Activated gamma-delta T cell treated with anti-CD3 and anti-CD28 coated beads, Interleukin-2, amount 50 U/mL, for 16 hours (primary cell): ENCODE measurements around the gene TBC1D8B.
"Not testable (repeated sequence)": the region's sequence is repeated elsewhere in the genome, so short reads cannot be mapped to it uniquely, and the experiment has no call there.

ENCODE experiments used
- DNase-seq: peaks from one replicate; pipeline ENCODE4 v3.0.0-alpha.2; 2020; ENCODE audit warnings: low read depth

The TBC1D8B gene

GRCh38 chrX:106802388-106803275 is at the start of gene TBC1D8B:
Gene TBC1D8B, plus strand, starts transcription at chrX:106802673. Its CDS starts 181 bp downstream, at chrX:106802854.
- DNase-seq: no peak

- not testable (repeated sequence) for DNase-seq
These were observed 33.2 kb upstream of the TBC1D8B start for GRCh38 chrX:106769288-106769687.

DNA sequence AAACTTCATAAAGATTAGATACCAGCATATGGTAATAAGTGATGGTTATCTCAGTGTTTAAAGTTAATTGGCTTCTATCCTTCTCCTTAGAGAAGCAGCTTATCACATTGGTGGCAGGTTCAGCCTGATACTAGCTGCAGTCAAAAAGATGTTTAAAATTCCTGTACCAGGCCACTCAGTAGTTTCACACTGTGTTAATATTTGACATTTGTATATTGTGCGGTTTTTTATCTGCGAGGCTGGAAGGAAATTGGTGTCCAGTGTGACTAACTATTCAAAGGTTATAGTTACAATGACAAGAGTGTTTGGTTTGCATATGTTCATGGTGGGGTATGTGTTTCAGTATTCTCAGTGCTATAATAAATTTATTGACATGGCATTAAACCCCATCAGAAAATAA is 27.5 kb upstream of the TBC1D8B start:
- DNase-seq: no peak

- DNase-seq: no peak
These were observed 22.2 kb upstream of the TBC1D8B start for GRCh38 chrX:106780264-106780663.

- no peak for DNase-seq
These were observed 21.7 kb upstream of the TBC1D8B start for GRCh38 chrX:106780664-106781377.

GRCh38 chrX:106783716-106784115 is 18.8 kb upstream of the TBC1D8B start:
- DNase-seq: no peak

DNA sequence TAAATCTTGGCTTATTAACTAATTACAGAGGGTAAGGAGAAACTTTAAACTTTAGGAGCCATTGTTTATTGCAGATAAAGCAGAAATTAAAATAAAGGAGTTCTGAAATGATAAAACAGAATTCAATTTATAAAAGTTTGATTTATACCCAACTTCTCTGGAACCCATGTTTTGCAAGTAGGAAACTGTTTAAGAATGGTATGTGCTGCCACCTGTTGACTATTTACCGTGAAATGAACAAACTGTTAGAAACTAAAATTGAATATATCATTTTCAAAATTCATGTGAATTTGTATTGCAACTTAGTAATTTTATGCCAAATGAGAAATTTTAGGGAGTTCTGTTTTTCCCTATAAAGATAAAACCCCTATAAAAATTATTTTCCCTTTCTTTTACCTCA is 11.0 kb upstream of the TBC1D8B start:
- no peak for DNase-seq

DNA sequence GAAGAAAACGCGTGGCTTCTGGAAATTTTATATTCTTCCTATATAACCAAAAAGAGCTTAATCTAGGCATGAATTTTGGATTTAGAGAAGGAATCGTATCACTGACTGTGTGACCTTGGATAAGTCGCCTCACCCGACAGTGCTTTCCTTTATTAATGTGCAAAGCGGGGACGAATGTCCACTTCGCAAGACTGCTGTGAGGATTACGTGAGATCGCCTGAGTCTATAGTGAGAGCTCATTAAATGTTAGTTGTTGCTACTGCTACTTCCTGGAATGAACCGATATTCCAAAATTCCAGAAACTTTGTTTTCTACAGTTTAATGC is 448 bp upstream of the TBC1D8B start:
- DNase-seq: no peak

DNA sequence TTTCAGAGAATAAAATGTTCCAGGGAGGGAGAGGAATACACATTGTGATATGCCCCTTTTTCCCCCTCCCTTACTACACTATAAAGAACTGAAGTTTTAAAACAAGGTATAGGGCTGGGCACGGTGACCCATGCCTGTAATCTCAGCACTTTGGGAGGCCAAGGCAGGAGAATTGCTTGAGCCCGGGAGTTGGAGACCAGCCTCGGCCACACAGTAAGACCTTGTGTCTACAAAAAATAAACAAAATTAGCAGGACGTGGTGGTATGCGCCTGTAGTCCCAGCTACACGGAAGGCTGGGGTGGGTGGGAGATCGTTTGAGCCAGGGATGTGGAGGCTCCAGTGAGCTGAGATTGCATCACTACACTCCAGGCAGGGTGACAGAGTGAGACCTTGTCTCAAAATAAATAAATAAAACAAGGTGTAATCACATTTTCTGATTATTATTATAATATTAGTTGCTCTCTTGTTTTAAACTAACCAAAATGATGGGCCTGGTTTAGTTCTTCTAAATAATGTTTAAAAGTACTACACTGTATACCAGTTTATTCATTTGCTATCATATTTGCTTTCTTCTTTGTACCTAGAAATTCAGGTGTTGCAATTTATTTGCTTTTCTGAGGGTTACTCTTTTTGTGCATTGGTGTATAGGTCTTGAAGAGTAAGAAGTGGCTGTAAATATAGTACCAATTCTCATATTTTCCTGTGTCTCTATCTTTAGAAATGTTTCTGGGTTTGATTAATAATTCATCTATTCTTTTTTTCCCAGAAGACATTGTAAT is 8.8 kb downstream of the TBC1D8B start:
- DNase-seq: no peak

DNA sequence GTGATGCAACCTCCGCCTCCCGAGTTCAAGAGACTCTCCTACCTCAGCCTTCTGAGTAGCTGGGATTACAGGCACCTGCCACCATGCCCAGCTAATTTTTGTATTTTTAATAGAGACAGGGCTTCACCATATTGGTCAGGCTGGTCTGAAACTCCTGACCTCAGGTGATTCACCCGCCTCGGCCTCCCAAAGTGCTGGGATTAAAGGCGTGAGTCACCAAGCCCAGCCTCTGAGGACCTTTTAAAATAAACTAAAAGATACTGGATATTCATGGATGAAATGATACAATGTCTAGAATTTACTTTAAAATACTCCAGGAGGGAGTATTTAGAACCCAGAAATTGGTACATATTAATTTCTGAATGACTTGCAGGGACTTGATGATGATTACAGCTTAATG is 10.5 kb downstream of the TBC1D8B start:
- not testable (repeated sequence) for DNase-seq

- DNase-seq: not testable (repeated sequence)
These were observed 11.6 kb downstream of the TBC1D8B start for GRCh38 chrX:106814093-106814492.

DNA sequence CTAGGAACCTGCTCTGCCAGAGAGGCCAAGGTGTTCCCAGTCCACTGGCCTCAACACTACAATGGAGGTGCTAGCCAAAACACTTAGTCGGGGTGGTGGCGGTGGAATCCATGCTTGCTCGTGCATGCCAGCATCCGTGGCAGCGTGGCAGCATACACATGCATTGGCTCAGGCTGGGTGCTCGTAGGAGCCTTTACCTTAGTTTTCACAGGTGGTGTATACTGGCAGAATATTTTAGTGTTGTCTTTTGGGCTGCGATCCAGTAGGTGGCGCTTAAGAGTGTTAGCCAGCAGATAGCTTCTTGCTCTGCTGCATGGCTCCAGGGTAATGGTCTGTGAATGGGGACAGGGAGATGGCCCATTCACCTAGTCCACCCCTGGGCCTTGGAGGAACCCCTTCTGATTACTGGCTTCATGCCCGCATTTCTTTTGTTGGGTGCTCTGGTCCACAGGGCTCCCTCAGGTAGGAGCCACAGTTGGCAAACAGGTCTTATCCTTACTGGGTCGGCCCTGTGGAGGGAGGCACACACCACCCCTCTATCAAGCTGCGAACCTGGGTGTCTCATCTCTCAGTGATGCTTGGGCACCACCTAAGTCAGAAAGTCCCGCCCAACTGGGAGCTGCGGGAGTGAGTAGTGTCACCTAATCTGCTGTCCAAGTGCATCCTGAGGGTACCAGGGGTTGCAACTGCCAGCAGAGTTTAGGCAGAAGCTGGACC is 60.7 kb downstream of the TBC1D8B start:
- no peak for DNase-seq

DNA sequence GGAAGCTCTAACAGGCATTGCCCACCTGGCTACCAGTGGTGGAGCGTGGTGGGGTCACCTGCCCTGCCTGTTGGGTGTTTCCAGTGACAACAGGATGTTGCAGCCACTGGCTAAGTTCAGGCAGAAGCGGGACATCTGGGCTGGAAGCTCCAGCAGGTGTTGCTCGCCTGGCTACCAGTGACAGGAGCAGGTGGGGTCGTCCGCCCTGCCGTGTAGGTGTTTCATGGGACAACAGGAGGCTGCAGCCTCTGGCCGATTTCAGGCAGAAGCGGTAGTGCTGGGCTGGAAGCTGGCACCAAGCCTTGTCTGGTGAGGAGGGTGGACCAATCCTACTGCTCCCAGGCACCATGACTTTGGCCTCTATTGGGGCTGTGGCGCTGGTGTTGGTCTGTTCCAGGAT is 61.2 kb downstream of the TBC1D8B start:
- DNase-seq: no peak

GRCh38 chrX:106872796-106873195 is 70.3 kb downstream of the TBC1D8B start:
- not testable (repeated sequence) for DNase-seq

DNA sequence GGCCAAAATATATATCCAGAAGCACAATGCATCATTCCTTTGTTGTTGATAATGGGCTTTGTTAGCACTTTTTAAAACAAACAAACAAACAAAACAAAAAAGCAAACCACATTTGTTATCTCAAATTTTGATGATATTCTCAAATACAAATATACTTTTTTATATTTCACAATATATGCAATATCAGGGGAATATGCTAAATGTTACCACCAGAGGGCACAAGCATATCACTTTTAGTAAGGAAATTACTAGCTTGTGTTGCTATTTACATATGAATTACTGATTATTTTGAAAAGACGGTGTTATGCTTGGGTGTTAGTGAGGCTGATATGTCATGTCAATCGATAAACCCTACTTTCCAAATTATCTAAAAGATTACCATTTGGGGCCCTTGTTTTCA is 71.6 kb downstream of the TBC1D8B start:
- no peak for DNase-seq

- DNase-seq: no peak
These were observed 72.7 kb downstream of the TBC1D8B start for GRCh38 chrX:106875151-106875550.

- no peak for DNase-seq
These were observed 87.0 kb downstream of the TBC1D8B start for GRCh38 chrX:106889468-106889867.

DNA sequence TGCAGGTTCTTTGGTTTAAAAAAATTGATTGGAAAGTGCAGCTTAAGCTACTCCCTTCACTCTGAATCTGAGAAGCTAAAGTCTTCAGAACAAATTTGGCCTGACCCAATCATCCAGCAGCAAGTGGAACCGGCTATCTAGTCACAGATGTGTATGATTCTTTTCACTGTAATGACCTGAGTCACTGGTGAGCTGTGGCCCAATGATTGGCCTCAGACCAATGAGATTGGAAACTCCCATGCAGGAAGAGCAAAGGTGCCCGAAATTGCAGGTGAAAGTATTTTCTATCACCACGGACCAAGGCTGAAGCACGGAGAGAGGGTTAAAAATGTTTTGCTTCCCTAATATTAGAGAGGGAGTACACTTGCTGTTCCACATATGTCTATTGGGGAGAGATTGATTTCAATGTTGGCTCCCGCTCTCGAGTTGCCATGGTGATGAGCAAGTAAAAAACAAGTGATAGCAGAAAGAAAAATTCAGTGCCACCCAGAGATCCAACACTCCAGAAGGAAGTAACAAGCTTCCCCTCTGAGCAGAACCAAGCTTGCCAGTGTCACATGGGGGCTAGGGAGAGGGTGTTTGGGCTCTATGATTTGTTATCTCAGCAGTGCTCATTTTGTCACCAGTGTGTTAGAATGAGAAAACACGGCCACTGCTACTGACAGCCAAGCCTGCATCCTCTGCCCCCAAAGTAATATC is 89.4 kb downstream of the TBC1D8B start:
- no peak for DNase-seq

DNA sequence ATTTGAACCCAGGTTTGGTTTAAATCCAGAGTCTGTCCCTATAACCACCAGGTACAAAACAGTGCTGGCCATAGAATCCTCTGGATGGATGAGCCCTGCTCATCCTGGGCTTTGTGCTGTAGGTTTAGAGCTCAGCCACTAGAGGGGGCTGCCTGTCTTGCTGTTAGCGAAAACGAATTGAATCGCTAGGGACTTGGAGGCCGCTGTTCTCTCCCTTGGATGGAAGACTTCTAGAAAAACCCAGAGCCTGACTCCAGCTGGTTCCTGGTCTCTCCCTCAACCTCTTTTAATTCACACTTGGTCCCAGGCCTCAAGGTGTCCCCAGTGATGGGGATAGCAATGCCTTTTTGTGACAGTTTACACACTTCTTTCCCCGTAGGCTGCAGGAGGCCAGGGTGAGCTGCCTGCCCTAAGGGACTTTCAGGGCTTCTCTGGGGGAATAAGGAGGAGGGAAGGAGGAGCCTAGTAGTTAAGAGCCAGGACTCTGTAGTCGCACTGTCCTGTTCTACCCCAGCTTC is 92.0 kb downstream of the TBC1D8B start:
- no peak for DNase-seq

DNA sequence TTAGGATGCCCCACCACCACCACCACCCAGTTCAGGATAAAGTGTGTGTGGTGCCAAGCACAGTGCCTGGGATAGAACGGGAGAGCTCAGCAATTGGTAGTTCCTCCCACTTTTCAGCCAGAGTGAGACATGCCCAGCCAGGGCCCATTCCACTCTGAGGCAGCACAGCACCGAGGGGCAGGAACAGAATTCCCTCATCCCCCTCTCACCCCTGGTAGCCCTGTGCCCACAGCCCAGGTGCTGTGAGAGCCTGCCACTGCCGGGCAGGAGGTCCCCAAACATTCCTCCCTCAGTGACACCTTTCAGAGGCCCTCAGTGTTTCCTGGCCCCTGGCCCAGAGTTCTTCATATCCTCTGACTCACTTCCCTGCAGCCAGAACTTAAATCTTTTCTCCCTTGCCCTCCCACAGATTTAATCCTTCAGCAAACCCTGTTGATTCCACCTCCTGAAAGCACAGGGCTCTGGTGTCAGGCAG is 92.5 kb downstream of the TBC1D8B start:
- no peak for DNase-seq

GRCh38 chrX:106897259-106897658 is 94.8 kb downstream of the TBC1D8B start:
- DNase-seq: no peak
